ENCODE results near the gene PHF12. TPM values are rescaled to one million over a fixed set of nuclear protein-coding genes. Genes with fewer than 3 reads are reported as not detected.

The PHF12 gene
- total and polyA plus RNA-seq, 9 donors = 22.7 to 62.7 (median 48.6) TPM

DNA sequence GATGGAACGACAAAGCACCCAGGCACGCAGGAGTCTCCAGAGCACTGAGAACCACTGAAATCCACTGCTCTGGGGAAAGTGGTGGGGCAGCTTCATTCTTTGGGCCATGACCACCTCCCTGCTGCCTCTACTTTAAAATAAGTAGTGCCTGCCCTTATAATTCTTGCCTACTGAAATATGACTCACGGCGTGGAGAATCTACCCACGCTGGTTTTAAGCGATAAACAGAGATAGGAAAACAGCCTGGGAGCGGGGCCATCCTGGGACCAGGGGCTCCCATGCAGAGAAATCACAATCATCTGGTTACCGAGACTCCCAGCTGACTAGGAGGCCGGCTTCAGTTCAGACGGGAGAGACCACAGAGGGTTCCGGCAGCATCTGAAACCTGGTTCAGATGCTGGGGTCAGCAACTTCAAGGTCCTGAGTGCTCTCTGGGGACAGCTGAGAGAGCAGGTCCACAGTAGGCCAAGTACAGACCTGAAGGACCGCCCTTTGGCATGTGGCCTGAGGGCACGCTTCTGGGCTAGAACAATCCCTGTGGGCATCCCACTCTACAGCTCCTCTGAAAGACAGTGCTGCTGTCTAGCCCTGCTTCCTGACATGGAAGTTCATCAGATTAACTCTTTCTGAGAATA lies 39.8 kb downstream of the PHF12 start:
- Histone ChIP-seq H3K9me3 (no peaks in the 10 kb centered on the region), H3K27ac (no peak overlapping the region), H3K36me3 (no peaks in the 10 kb centered on the region), H3K4me3 (no peak overlapping the region), H3K27me3 (no peaks in the 10 kb centered on the region), H3K4me1 (ENCODE audit: insufficient read depth) (peaks cover 7% of the 10 kb centered on the region)
- WGBS, 3 donors = 85 to 88% (median 87%) methylated on average over 13 of the region's 13 CpGs
- intact Hi-C loops (cut with DNase I) = loop anchor here in 2 of 4 donors (10.0 kb wide), 1 partner anchor 147 kb away; no protein-coding TSS in a partner anchor
- no peak for TF ChIP-seq CTCF (IDR thresholded peaks at IDR 0.05)
- no peak for DNase-seq

GRCh38 chr17:28910534-28910933 lies 40.8 kb downstream of the PHF12 start:
- intact Hi-C loops (cut with DNase I) = loop anchor here in 2 of 4 donors (10.0 kb wide), 1 partner anchor 146 kb away; no protein-coding TSS in a partner anchor
- no peak overlapping the region for H3K4me3 ChIP-seq
- no peak for DNase-seq
- no peaks in the 10 kb centered on the region for H3K9me3 ChIP-seq
- 83 to 96% (median 88%) methylated on average over 1 of the region's 1 CpG for WGBS, 3 donors
- H3K27me3 ChIP-seq = no peaks in the 10 kb centered on the region
- H3K4me1 ChIP-seq (ENCODE audit: insufficient read depth) = peaks cover 7% of the 10 kb centered on the region
- H3K27ac ChIP-seq = no peak overlapping the region
- TF ChIP-seq POLR2A (IDR thresholded peaks at IDR 0.05) (no peak), EP300 (IDR thresholded peaks at IDR 0.05) (no peak), CTCF (IDR thresholded peaks at IDR 0.05) (no peak)
- no peaks in the 10 kb centered on the region for H3K36me3 ChIP-seq

GRCh38 chr17:28908640-28909167 lies 42.6 kb downstream of the PHF12 start:
- Histone ChIP-seq H3K36me3 (no peaks in the 10 kb centered on the region), H3K4me1 (ENCODE audit: insufficient read depth) (peaks cover 7% of the 10 kb centered on the region), H3K27ac (peak overlapping the region; percentile 64 to 67), H3K27me3 (no peaks in the 10 kb centered on the region), H3K9me3 (no peaks in the 10 kb centered on the region), H3K4me3 (no peak overlapping the region)
- TF ChIP-seq CTCF (IDR thresholded peaks at IDR 0.05) (no peak), EP300 (IDR thresholded peaks at IDR 0.05) (no peak), POLR2A (IDR thresholded peaks at IDR 0.05) (no peak)
- intact Hi-C loops (cut with DNase I) = loop anchor here in 1 of 4 donors (10.0 kb wide), 2 partner anchors 64 to 154 kb away; partner anchors contain the start of gene FAM222B
- DNase-seq = peak; percentile 58 to 78 (median 64)
- WGBS, 3 donors = 7 to 9% (median 8%) methylated on average over 6 of the region's 6 CpGs

DNA sequence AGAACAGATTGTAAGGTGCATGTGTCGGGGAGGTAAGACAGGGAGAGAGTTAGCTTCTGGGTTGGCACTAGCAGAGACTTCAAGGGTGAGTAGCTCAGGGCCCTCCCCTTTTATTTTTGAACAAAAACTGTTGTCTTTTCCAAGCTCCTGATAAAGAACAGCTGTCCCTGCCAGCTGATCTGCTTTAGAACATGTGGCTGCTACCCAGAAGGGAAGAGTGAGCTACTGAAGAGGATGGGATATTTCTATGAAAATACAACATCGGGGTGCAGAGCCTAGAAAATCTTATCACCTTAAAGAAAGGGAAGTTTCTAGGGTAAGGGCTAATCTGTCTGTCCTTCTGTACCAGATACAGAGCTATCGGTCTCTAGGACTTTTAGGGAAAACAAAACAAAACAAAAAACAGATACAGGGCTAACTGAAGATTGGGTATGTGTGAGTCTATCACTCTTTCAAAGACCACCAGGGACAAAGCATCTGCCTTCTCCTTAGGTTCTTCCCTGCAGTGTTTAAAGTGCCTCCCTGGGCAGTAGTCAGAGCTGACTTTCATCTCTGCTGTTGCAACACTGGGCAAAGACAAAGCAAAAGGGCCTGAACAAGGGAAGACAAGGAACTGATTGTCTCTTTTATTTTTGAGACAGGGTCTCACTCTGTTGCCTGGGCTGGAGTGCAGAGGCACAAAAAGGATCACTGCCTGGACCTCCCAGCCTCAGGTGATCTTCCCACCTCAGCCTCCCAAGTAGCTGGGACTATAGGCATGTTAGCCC lies 43.4 kb downstream of the PHF12 start:
- peak overlapping the region in 1 of 2 donors; percentile 67 for H3K27ac ChIP-seq
- no peaks in the 10 kb centered on the region for H3K36me3 ChIP-seq
- H3K9me3 ChIP-seq = no peaks in the 10 kb centered on the region
- peak in 2 of 5 donors; percentile 49 to 59 for DNase-seq
- peaks cover 7% of the 10 kb centered on the region for H3K4me1 ChIP-seq (ENCODE audit: insufficient read depth)
- 14 to 29% (median 25%) methylated on average over 3 of the region's 3 CpGs for WGBS, 3 donors
- TF ChIP-seq CTCF (IDR thresholded peaks at IDR 0.05) (no peak), EP300 (IDR thresholded peaks at IDR 0.05) (no peak), POLR2A (IDR thresholded peaks at IDR 0.05) (no peak)
- no peak overlapping the region for H3K4me3 ChIP-seq
- intact Hi-C loops (cut with DNase I) = loop anchor here in 1 of 4 donors (10.0 kb wide), 2 partner anchors 63 to 153 kb away; partner anchors contain the start of gene FAM222B
- no peaks in the 10 kb centered on the region for H3K27me3 ChIP-seq
